Subcutaneous adipose tissue (tissue), 4 donors: Measurements from ENCODE around the gene PTCHD1. TPM values are rescaled to one million over a fixed set of nuclear protein-coding genes. Genes with fewer than 3 reads are reported as not detected.

Source experiments
- CTCF ChIP-seq: fragments of 450-650 bp; IDR thresholded peaks from one replicate; pipeline ENCODE4 v1.5.1; 2016; ENCODE audit warnings: low read depth, mild to moderate bottlenecking, control low read depth, antibody characterized with exemption, moderate library complexity
- total RNA-seq, 4 donors: library from RNA; depleted of rRNA; stranded (reverse); fragments of >200 nt; gene quantifications; one replicate each; pipeline ENCODE4 v1.1.0, GENCODE V29; 2016

The PTCHD1 gene
- total RNA-seq, 4 donors from 2014 or later = under 0.01 to 0.51 (median 0.19) TPM

GRCh38 chrX:23386726-23387125 is 52.1 kb downstream of the PTCHD1 start:
- no peak for TF ChIP-seq CTCF

GRCh38 chrX:23387550-23388184 is 53.0 kb downstream of the PTCHD1 start:
- TF ChIP-seq CTCF = no peak

GRCh38 chrX:23389196-23389792 is 54.6 kb downstream of the PTCHD1 start:
- no peak for TF ChIP-seq CTCF

GRCh38 chrX:23390979-23391378 is 56.3 kb downstream of the PTCHD1 start:
- TF ChIP-seq CTCF = no peak

GRCh38 chrX:23392195-23392594 is 57.5 kb downstream of the PTCHD1 start:
- no peak for TF ChIP-seq CTCF

GRCh38 chrX:23394421-23394820 is 59.8 kb downstream of the PTCHD1 start:
- TF ChIP-seq CTCF = no peak

- TF ChIP-seq CTCF = no peak
Observed at GRCh38 chrX:23396263-23396662, 61.6 kb downstream of the PTCHD1 start.
